Naive B cell (primary cell): ENCODE data around the gene USP32. TPM values are rescaled to one million over a fixed set of nuclear protein-coding genes. Genes with fewer than 3 reads are reported as not detected.
"Not testable (repeated sequence)": the region's sequence is repeated elsewhere in the genome, so short reads cannot be mapped to it uniquely, and the experiment has no call there.

Experiments
- ATAC-seq, 2 donors: fragments of 150-1000 bp; cut with Tn5 transposase; 2 replicates each; pipeline ENCODE4 v1.10.0; 2021; ENCODE audit warnings: low read depth in 2 of 2, mild to moderate bottlenecking in 2 of 2, moderate library complexity in 2 of 2
- DNase-seq: peaks from one replicate; pipeline ENCODE4 v3.0.0; 2022
- H3K27ac Mint-ChIP-seq, 6 donors: one replicate each; pipeline ENCODE4 v1.8.0; 2020 to 2022; ENCODE audit warnings: mild to moderate bottlenecking in 6 of 6, mixed read lengths in 6 of 6, moderate library complexity in 5 of 6, inconsistent platforms in 2 of 6
- H3K27me3 Mint-ChIP-seq, 3 donors: one replicate each; pipeline ENCODE4 v1.8.0; 2021 to 2022; ENCODE audit warnings: mixed read lengths in 3 of 3, mild to moderate bottlenecking in 1 of 3
- H3K36me3 Mint-ChIP-seq, 2 donors: one replicate each; pipeline ENCODE4 v1.8.0; 2020 to 2022; ENCODE audit warnings: mixed read lengths in 2 of 2, inconsistent platforms in 1 of 2, mild to moderate bottlenecking in 1 of 2
- H3K4me1 Mint-ChIP-seq, 3 donors: one replicate each; pipeline ENCODE4 v1.8.0; 2020 to 2022; ENCODE audit warnings: mixed read lengths in 3 of 3, inconsistent platforms in 1 of 3, mild to moderate bottlenecking in 1 of 3, moderate library complexity in 1 of 3
- H3K4me3 Mint-ChIP-seq, 8 donors: one replicate each; pipeline ENCODE4 v1.8.0; 2020 to 2022; ENCODE audit warnings: mild to moderate bottlenecking in 8 of 8, mixed read lengths in 8 of 8, moderate library complexity in 8 of 8, inconsistent platforms in 2 of 8
- H3K9me3 Mint-ChIP-seq, 7 donors: one replicate each; pipeline ENCODE4 v1.8.0; 2020 to 2022; ENCODE audit warnings: mixed read lengths in 7 of 7, mild to moderate bottlenecking in 5 of 7, inconsistent platforms in 2 of 7, moderate library complexity in 1 of 7
- polyA plus RNA-seq, 6 donors: library from polyadenylated mRNA; unstranded; fragments of 300-500 nt; fragmentation: Illumina TruSeq; gene quantifications; one replicate each; pipeline ENCODE4 v1.2.3, GENCODE V29; 2021; ENCODE audit warnings: low read depth in 6 of 6

The USP32 gene
- polyA plus RNA-seq, 6 donors from 2014 or later: 7.3 to 16.2 (median 14.1) TPM; not detected in 1

DNA sequence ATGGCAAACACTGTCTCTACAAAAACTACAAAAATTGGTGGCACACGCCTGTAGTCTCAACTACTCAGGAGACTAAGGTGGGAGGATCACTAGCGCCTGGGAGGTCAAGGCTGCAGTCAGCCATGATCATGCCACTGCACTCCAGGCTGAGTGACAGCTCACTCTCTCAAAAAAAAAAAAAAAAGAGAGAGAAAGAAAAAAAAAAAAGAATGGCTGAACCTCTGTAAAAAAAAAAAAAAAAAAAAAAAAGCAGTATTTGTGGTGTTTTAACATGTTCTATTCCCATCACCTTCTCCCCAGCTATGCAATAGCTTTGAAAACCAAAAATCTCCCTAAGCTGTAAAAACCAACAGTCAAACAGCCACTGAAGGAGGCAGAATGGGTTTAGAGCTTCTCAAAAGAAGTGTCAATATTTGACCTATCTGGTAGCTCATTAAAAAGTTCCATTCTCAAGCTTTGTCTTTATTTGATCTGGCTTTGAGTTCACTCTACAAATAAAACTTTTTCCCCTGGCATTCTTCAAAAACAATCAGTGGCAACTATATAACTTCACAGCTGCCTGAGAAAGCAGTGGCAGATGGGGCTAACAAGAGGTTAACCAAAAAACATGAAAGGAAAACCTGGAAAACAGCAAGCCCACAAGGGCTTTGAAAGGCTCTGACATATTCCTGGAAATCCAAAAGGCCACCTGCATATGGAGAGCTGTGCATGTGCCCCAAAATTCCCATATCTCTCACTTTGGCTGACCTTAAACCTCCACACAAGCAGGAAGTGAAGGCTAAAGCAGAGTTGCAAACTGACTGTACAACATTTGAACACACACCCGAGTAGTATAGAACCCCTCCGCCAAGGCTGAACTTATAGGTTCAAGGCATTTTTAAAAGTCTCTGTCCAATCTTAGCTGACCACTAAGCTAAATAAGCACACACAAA, 36.0 kb downstream of the USP32 start:
- no peak overlapping the region for H3K4me3 Mint-ChIP-seq
- no peak for DNase-seq
- peak overlapping the region in 3 of 6 donors; percentile 18 to 72 (median 33) for H3K27ac Mint-ChIP-seq
- peaks cover 25 to 38% (median 37%) of the 10 kb centered on the region in 3 donors for H3K4me1 Mint-ChIP-seq
- H3K36me3 Mint-ChIP-seq: peaks cover 9 to 12% of the 10 kb centered on the region in 2 donors
- H3K9me3 Mint-ChIP-seq: peaks cover 0 to 4% (median 0%) of the 10 kb centered on the region in 7 donors
- no peaks in the 10 kb centered on the region for H3K27me3 Mint-ChIP-seq
- ATAC-seq: no peak

GRCh38 chr17:60354223-60354622, 37.7 kb downstream of the USP32 start:
- peaks cover 9 to 12% of the 10 kb centered on the region in 2 donors for H3K36me3 Mint-ChIP-seq
- ATAC-seq: no peak
- no peak for DNase-seq
- H3K9me3 Mint-ChIP-seq: peaks cover 0 to 4% (median 0%) of the 10 kb centered on the region in 7 donors
- peak overlapping the region in 1 of 6 donors; percentile 85 for H3K27ac Mint-ChIP-seq
- H3K4me1 Mint-ChIP-seq: peaks cover 29 to 40% (median 38%) of the 10 kb centered on the region in 3 donors
- no peaks in the 10 kb centered on the region for H3K27me3 Mint-ChIP-seq
- H3K4me3 Mint-ChIP-seq: no peak overlapping the region

DNA sequence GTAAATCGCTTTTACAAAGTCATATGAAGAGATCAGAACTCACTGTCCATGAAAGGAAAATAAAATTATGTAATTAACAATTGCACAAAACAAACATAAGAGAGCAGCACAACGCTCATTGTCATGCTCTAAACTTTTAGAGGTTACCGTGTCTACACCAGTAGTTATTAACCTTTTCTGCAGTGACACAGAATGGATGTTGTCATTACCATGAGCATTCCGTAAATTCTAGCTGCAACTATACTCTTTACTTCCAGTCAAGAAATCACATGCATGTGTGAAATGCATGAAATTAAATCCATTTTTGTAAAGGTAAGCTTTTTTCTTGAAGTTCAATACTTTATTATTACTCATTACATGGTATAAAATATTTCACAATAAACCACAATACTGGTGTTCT, 38.2 kb downstream of the USP32 start:
- Mint-ChIP-seq H3K4me3 (no peak overlapping the region), H3K4me1 (peaks cover 26 to 35% (median 35%) of the 10 kb centered on the region in 3 donors), H3K27me3 (no peaks in the 10 kb centered on the region), H3K9me3 (peaks cover 0 to 4% (median 0%) of the 10 kb centered on the region in 7 donors), H3K36me3 (peaks cover 9 to 12% of the 10 kb centered on the region in 2 donors), H3K27ac (peak overlapping the region in 1 of 6 donors; percentile 21)
- DNase-seq (no peak), ATAC-seq (no peak)

DNA sequence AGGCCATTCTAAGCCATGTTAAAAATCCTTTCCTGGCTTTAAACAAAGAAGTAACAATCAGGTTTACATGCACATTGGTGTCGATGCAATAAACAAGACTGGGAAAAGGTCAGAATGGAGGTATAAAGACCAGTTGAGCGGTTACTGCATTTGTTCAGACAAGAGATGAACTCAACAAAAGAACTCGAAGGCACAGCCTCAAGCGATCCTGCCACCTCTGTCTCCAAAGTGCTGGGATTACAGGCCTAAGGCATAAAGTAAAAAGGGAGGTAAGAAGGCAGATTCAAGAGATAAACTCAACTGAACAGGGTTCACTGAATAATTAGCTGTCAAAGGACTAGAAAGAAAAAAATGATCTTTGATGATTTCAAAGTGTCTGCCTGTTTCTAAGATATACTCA, 39.4 kb downstream of the USP32 start:
- no peak overlapping the region for H3K4me3 Mint-ChIP-seq
- no peak overlapping the region for H3K27ac Mint-ChIP-seq
- H3K27me3 Mint-ChIP-seq: no peaks in the 10 kb centered on the region
- peaks cover 0 to 4% (median 0%) of the 10 kb centered on the region in 7 donors for H3K9me3 Mint-ChIP-seq
- no peak for DNase-seq
- H3K36me3 Mint-ChIP-seq: peaks cover 9 to 12% of the 10 kb centered on the region in 2 donors
- H3K4me1 Mint-ChIP-seq: peaks cover 30 to 35% (median 35%) of the 10 kb centered on the region in 3 donors
- ATAC-seq: no peak

DNA sequence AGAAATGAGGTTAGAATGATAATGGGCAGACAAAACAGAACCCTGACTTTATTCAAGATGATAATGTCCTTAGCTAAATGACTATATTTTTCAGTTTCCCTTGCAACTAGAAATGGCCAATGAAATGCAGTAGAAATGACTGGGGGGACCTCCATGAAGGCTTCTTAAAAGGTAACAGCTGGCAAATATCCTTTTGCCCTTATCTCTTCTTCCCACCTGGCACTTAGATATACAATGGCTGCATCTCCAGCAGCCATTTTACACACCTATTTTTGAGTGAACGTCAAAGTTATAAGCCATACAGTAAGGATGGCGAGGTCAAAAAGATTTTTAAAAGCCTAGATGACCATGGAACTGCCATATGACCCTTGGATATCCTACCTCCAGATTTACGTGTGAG, 39.9 kb downstream of the USP32 start:
- Mint-ChIP-seq H3K4me1 (peaks cover 30 to 35% (median 35%) of the 10 kb centered on the region in 3 donors), H3K27me3 (no peaks in the 10 kb centered on the region), H3K27ac (no peak overlapping the region), H3K4me3 (no peak overlapping the region), H3K36me3 (peaks cover 9 to 12% of the 10 kb centered on the region in 2 donors), H3K9me3 (peaks cover 0 to 4% (median 0%) of the 10 kb centered on the region in 7 donors)
- DNase-seq: no peak
- no peak for ATAC-seq

DNA sequence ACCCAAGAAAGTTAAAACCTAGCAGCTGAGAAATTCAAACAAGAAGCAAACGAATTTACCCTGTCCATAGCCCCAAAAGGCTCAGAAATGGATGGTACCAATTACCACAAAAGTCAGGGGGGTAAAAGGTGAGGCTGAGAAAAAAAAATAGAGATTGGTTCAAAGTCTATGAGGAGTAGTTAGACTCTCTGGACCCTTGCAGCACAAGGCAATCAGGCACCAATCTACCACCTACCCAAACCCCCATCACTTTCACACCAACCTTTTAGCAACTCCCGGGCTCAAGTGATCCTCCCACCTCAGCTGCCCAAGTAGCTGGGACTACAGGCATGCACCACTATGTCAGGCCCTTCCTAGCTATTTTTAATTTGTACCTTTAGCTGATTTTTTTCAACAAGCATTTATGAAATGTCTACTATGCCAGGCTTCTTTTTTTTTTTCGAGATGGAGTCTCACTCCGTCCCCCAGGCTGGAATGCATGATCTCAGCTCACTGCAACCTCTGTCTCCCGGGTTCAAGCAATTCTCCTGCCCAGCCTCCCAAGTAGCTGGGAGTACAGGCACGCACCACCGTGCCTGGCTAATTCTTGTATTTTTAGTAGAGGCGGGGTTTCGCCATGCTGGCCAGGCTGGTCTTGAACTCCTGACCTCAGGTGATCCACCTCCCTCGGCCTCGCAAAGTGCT, 40.8 kb downstream of the USP32 start:
- peaks cover 26 to 32% (median 27%) of the 10 kb centered on the region in 3 donors for H3K4me1 Mint-ChIP-seq
- ATAC-seq (no peak), DNase-seq (no peak)
- H3K9me3 Mint-ChIP-seq: peaks cover 0 to 1% (median 0%) of the 10 kb centered on the region in 7 donors
- H3K36me3 Mint-ChIP-seq: peaks cover 1 to 4% of the 10 kb centered on the region in 2 donors
- H3K27ac Mint-ChIP-seq: no peak overlapping the region
- no peaks in the 10 kb centered on the region for H3K27me3 Mint-ChIP-seq
- no peak overlapping the region for H3K4me3 Mint-ChIP-seq

DNA sequence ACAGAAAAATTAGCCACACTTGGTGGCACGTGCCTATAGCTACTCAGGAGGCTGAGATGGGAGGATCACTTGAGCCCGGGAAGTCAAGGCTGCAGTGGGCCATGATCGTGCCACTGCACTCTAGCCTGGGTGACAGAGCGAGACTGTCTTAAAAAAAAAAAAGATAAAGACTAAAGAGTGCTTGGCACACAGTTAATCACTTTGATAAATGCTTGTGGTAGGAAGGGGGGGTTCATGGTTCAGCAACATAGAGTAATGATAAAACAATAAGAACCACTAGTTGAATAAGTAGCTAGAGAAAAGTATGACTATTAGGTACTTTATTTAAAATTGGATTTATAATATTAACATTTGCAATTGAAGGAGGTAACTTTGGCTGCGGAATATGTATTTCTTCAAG, 43.3 kb downstream of the USP32 start:
- DNase-seq (no peak), ATAC-seq (no peak)
- H3K4me3 Mint-ChIP-seq: no peak overlapping the region
- H3K27me3 Mint-ChIP-seq: no peaks in the 10 kb centered on the region
- peaks cover 0 to 1% (median 0%) of the 10 kb centered on the region in 7 donors for H3K9me3 Mint-ChIP-seq
- H3K27ac Mint-ChIP-seq: no peak overlapping the region
- peaks cover 9 to 21% (median 19%) of the 10 kb centered on the region in 3 donors for H3K4me1 Mint-ChIP-seq
- H3K36me3 Mint-ChIP-seq: no peaks in the 10 kb centered on the region

DNA sequence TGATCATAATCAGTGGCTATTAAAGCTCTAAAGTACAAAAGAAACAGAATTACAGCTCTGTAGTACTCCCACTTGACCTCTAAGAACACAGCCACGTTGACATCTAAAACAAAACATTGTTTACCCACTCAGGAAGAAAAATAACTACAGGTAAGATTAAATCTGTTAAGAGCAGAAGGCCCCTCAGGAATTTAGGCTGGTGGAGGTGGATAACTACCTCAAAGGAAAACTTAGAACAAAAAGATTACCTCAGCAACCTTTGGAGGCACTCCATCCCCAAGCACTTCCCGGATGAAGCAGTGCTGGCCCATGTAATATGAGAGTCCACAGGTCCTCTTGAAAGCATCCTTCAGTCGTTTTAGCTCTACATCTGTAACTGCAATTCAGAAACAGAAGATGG, 46.7 kb downstream of the USP32 start:
- no peak for DNase-seq
- H3K9me3 Mint-ChIP-seq: peaks cover 0 to 2% (median 0%) of the 10 kb centered on the region in 7 donors
- H3K4me1 Mint-ChIP-seq: peaks cover 3 to 12% (median 10%) of the 10 kb centered on the region in 3 donors
- H3K27ac Mint-ChIP-seq: peak overlapping the region in 1 of 6 donors; percentile 46
- peaks cover 12 to 25% of the 10 kb centered on the region in 2 donors for H3K36me3 Mint-ChIP-seq
- H3K4me3 Mint-ChIP-seq: no peak overlapping the region
- no peaks in the 10 kb centered on the region for H3K27me3 Mint-ChIP-seq
- no peak for ATAC-seq

- peak overlapping the region in 1 of 8 donors; percentile 37 for H3K4me3 Mint-ChIP-seq
- H3K36me3 Mint-ChIP-seq: peaks cover 12 to 25% of the 10 kb centered on the region in 2 donors
- DNase-seq, H3K9me3 Mint-ChIP-seq, H3K27me3 Mint-ChIP-seq, ATAC-seq: not testable (repeated sequence)
- H3K4me1 Mint-ChIP-seq: peaks cover 3 to 12% (median 5%) of the 10 kb centered on the region in 3 donors
- H3K27ac Mint-ChIP-seq: peak overlapping the region in 1 of 6 donors; percentile 45
These were observed 49.4 kb downstream of the USP32 start for GRCh38 chr17:60342492-60342891.

DNA sequence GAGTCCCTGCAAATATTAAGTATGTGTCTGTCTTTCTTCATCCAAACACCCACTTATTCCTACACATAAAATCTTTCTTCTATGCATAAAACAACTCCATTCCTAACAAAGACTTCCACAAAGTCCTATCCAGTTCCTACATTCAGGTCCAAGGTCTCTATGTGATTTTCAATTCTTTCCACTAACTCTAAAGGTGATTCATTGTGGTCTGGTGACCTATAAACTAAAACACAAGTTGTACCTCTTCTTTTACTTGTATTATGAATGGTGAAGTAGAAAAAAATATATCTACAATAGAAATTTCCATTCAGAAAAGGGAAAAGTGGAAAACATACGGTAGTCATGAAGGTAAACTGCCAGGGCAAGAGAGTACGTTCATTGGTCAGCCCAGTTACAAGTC, 56.6 kb downstream of the USP32 start:
- H3K4me1 Mint-ChIP-seq: peaks cover 7 to 11% (median 10%) of the 10 kb centered on the region in 3 donors
- H3K27ac Mint-ChIP-seq: peak overlapping the region in 1 of 6 donors; percentile 45
- H3K27me3 Mint-ChIP-seq: no peaks in the 10 kb centered on the region
- ATAC-seq (no peak), DNase-seq (no peak)
- peaks cover 0 to 9% of the 10 kb centered on the region in 2 donors for H3K36me3 Mint-ChIP-seq
- no peaks in the 10 kb centered on the region for H3K9me3 Mint-ChIP-seq
- no peak overlapping the region for H3K4me3 Mint-ChIP-seq

- Mint-ChIP-seq H3K9me3 (no peaks in the 10 kb centered on the region), H3K4me3 (no peak overlapping the region), H3K27me3 (no peaks in the 10 kb centered on the region), H3K36me3 (peaks cover 2 to 9% of the 10 kb centered on the region in 2 donors), H3K4me1 (peaks cover 10 to 14% (median 13%) of the 10 kb centered on the region in 3 donors), H3K27ac (peak overlapping the region in 1 of 6 donors; percentile 89)
- ATAC-seq: no peak
- no peak for DNase-seq
These were observed 58.3 kb downstream of the USP32 start for GRCh38 chr17:60333628-60334031.

- H3K27me3 Mint-ChIP-seq, ATAC-seq, H3K9me3 Mint-ChIP-seq, H3K36me3 Mint-ChIP-seq, DNase-seq, H3K4me3 Mint-ChIP-seq: not testable (repeated sequence)
- H3K4me1 Mint-ChIP-seq: peaks cover 10 to 14% (median 13%) of the 10 kb centered on the region in 3 donors
- peak overlapping the region in 1 of 6 donors; percentile 89 for H3K27ac Mint-ChIP-seq
These were observed 58.9 kb downstream of the USP32 start for GRCh38 chr17:60333072-60333471.

- no peaks in the 10 kb centered on the region for H3K9me3 Mint-ChIP-seq
- no peak for DNase-seq
- H3K4me3 Mint-ChIP-seq: no peak overlapping the region
- no peak for ATAC-seq
- H3K27me3 Mint-ChIP-seq: no peaks in the 10 kb centered on the region
- peaks cover 9% of the 10 kb centered on the region in 2 donors for H3K36me3 Mint-ChIP-seq
- peaks cover 10 to 14% (median 13%) of the 10 kb centered on the region in 3 donors for H3K4me1 Mint-ChIP-seq
- peak overlapping the region in 1 of 6 donors; percentile 89 for H3K27ac Mint-ChIP-seq
These were observed 59.4 kb downstream of the USP32 start for GRCh38 chr17:60332574-60332973.
